Stimulated activated CD4-positive, alpha-beta T cell treated with anti-CD3 and anti-CD28 coated beads, Interleukin-1b, Interleukin-23, amount 100 ng/mL, for 24 hours (primary cell): Measurements from ENCODE around the gene ATP8B3.

ENCODE experiments used
- DNase-seq, 4 experiments: peaks; one replicate each; pipeline ENCODE4 v3.0.0-alpha.2; 2020; ENCODE audit warnings: low read depth in 4 of 4, low spot score in 1 of 4

Gene ATP8B3

DNA sequence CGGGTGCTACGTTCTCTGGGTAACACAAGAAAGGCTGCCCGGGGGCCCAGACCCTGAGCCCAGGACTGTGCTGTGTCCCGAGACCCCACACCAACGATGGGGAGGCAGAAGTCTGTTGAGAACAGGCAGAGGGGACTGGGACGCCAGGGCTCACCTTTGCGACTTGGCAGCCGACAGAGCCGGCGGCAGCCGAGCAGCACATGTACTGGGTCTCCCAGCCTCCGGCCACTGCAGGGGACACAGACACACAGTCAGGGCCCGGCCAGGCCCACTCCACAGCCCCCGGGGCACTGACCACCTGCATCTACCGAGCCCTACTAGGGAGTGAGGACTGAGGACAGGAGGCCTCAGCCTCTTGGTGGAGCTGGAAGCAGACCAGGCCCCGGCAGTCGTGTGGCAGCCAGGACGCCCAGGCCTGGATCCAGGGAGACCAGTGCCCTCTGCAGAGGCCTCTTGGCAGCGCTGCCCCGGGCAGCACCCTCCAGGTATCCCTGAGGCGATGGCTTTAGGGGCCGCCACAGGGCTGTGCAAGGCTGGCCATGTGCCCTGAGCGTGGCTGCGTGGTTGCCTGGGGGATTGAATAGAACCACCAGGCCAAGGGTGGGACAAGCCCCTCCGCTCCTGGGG is 5.6 kb upstream of the ATP8B3 start:
- DNase-seq = no peak

DNA sequence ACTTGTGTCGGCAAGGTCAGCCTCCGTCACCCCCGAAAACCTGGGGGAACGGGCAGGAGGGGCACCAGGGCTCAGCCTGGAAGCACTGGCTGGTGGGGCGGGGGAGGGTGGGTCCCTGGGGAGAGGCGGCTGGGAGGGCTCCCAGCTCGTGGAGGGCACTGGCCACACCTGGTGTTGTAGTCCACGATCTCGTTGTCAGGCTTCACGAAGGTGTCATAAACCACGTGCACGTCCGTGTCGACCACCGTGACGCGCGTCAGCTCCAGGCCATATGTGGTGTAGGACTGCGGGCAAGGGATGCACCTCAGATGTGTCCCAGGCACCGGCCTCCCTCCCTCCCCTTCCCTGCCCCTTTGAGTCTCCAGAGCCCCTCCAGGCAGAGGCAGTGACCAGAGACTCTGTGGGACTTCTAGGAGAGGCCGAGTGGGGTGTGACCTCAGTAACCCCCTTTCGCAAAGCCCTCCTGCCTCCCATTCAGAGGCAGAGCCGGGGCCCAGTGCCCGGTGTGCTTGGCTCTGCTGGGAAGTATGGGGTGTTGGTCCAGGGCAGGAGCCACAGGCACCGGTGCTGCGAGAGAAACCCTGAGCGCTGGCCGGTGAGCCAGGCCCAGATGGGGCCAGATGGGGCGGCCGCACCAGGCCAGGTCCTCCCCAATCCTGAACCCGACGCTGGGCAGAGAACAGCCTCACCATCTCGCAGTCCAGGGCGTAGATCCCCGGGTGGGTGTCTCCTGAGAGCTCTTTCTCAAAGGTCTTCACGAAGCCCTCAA is 4.6 kb upstream of the ATP8B3 start:
- no peak for DNase-seq

DNA sequence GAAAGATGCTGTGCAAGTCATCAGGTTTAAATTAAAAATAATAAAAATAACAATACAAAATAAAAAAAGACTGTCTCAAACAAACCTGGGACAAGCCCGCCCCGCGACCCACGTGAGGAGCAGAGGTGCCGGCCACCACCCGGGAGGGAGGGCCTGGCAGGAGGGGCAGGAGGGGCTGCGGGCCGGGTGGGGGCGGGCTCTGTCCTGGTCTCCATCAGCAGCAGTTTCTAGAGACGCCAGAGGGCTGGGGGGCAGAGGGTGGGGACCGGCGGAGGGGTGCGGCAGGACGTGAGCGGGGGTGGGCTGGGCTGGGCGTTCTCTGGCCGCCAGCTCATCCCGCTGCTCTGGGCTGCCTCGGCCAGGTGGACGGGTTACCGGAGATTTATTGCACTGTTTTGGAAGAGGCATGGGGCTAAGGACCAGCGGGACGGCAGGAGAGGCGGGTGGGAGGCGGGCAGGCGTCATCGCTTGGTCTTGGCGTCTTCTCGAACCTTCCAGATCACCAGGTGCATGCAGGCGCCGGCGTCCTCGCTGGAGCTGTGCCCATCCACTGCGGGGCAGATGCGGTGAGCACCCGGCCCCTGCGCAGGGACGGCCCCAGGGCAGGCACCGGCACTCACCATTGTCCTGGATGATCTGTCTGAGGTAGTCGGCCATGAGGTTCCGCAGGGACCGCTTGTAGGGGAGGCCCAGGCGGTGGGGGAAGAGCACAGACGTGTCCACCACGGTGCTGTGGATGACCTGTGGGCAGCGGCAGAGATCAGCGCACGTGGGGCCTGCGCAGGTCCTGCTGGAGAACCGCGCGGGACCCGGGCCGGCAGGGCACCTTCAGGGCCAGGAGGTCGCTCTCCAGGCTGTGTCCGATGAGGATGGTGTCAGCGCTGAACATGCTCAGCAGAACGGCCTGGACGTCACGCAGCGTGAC is 3.8 kb upstream of the ATP8B3 start:
- no peak for DNase-seq

DNA sequence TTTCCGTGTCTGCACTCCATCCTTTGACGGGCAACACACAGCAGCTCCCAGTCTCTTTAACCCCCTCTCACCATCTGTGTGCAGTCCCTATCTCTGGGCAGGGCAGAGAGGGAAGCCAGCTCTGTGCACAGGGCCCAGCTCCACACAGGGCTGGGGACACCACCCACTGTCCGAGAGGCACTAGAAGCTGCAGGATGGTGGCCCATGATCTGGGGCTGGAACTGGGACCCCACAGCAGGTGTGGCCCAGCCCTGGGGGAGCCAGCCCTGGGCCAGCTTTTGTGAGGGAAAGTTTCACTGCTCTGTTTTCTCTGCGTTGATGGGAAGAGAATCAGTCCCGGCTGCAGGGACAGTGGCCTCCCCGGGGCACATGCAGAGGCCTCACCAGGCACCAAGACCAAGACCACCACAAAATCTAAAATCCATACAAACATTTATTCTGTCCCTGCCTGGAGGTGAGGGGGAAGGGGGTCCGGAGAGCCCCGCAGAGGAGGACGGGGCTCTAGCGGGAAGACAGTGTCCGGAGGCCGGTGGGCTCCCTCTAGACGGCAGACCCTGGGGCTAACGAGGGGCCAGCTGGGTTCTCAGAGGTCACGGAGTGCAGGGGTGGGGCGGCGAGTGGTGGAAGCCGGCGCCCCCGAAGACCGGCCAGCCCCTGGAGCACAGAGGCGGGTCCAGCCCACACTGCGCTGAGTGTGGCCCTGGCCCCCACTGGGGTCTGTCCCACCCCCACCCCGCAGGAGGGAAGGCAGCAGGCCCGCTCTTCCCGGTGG is 2.9 kb upstream of the ATP8B3 start:
- no peak for DNase-seq

DNA sequence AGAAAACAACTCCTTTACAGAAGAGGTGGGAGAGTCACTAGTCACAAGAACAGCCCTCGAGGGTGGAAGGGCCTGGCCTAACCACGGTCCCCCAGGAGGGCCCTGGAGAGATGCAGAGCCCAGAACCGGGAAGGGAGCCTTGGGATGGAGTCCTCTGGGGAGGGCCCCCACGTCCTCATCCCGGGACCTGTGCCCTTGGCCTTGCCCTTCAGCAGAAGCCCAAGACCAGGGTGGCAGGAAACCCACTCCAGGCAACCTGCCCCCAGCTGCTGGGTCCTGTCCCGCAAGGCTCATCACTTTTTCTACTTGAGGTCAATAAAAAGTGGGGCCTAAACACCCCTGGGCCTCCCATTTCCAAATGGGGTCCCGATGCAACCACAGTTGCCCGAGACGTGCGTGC is 2.3 kb upstream of the ATP8B3 start:
- DNase-seq = no peak

DNA sequence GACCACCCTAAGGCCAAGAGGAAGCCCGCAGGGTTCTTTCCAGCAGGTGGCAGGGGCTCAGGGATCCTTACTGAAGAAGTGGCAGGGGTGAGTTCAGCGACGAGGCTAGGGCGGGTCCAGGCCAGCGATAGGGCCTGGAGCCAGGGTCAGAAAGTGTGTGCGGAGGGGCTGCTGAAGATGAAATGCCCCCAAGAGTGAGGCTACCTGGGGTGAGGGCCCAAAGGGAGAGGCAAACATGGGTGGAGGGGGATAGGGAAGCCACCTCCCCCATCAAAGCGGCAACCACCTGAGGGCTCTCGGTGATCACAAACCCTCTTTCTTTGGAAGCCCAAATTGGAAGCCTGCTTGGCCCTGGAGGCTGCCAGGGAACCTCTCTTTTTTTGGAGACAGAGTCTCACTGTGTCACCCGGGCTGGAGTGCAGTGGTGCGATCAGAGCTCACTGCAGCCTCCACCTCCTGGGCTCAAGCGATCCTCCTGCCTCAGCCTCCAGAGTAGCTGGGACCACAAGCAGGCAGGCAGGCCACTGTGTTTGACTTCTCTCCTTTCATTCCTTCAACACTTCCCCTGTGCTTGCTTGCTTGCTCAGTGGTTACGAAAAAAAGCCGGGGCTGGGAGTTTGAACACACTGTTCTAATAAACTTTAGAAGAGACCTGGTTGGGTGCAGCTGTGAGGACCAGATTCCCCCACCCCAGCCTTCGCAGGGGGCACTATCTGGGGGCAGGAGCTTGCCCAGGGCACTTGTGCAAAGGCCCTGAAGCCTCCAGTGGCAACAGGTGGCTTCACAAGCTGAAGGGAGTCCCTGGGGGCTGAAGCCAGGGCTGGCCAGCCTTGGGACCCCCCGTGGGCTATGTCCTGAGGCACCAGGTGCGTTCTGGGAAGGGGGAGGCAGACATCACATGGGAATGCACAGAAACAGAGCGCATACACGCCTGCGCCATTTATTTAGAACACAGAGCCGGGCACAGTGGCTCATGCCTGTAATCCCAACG is 1.4 kb upstream of the ATP8B3 start:
- DNase-seq = no peak

DNA sequence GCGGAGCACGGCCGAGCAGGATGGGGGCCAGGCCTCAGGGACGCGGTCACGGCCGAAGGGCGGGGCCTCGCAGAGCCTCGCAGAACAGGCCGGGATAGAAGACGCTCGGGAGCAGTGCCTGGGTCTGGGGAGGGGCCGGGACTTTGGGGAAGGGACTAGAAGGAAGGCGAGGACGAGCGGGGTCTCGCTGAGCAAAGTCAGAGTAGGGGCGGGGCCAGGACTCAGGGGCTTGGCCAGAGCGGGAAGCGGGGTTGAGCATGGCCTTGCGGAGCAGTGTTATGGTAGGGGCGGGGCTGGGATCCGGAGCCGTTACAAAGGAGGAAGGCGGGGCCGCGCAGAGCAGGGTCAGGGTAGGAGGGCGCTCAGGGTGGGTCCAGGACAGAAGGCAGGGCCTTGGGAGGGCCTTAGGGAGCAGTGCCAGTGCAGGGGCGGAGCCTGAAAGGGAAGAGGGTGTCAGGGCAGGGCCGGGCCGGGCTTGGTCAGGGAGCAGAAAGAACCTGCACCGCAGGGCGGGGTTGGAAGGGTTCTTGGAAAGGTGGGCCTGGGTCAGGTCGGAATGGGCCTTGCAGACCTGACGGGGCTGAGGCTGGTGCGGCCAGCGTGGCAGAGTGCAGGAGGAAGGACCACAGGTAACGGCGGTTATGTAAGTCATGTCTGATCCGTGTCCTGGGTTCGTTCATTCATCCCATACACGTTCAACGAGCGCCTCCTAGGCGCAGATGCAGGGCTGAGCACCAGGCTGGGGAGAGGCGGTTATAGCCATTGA is 533 bp upstream of the ATP8B3 start:
- DNase-seq = peak; percentile 50 to 84 (median 61)

DNA sequence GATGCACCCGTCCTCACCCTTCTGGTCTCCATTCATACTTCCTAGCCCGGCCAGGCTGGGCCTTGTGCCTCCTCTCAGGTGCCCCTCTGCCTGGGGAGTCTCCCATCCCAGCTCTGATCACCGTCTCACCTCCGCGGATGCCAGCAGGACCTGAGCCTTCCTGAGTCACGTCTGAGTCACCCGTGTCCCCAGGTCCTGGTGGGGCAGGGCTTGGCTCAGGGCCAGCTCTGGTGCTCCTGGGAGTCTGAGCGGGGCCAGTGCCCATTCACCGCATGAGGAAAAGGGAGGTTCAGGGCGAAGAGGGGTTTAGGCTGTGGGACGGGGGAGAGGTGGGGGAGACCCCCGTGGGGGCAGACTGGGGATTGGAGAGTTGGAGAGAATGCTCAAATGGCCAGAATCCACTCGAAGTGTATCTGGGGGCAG is 593 bp downstream of the ATP8B3 start:
- peak in 3 of 4 experiments; percentile 26 to 46 (median 34) for DNase-seq

DNA sequence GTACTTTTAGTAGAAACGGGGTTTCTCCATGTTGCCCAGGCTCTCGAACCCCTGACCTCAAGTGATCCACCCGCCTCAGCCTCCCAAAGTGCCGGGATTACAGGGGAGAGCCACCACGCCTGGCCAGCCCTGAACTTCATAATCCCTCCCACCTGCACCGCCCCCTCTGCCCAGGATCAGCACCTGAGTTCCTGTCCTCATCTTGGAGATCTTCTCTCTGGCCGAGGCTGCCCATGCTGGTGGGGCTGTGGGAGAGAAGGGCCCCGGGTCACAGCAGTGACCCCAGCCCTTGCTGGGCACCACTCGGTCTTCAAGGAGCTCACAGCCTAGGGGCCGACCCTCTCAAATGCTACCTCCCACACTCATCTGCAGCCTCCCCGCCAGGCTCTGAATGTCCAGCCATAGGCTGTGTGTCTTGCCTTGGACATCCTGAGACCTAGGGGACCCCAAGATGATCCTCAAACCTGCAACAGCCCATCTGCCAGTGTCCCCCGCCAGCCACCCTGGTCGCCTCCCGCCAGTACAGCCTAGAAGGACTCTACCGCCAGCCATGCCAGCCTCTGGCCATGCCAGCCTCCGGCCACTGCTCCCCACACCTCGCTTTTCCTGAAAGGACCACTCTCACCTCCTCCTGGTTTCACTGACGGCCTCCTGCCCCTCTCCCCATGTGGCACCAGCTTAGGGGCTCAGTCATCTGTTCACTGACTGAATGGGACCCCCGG is 1.5 kb downstream of the ATP8B3 start:
- no peak for DNase-seq

DNA sequence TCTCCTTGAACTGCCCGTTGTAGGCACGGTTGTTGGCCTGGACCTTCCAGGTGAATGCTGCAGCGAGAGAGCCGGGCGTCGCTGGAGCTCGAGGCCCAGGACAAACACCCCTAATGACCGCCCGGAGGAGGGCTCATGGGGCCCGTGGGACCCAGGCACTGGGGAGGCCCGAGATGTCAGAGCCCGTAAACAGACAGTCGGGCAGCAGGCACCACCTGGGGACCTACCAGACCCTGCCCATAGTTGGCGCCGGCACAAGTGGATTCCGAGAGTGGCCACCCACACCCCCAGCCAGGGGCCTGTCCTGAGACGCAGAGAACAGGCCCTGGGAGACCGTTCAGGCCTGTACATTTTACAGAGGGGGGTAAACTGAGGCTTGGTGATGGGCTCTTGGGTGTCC is 2.4 kb downstream of the ATP8B3 start:
- no peak for DNase-seq

DNA sequence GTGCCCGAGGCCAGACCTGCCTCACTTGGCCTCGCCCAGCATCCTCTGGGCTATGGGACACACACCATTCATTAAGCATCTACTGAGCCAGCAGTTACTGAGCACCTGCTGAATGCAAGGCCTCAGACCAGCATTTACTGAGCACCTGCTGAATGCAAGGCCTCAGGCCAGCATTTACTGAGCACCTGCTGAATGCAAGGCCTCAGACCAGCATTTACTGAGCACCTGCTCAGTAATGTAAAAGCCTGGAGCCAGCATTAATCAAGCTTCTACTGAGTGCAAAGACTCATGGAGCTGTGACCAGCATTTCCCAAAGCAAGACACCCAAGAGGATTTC is 3.7 kb downstream of the ATP8B3 start:
- no peak for DNase-seq

DNA sequence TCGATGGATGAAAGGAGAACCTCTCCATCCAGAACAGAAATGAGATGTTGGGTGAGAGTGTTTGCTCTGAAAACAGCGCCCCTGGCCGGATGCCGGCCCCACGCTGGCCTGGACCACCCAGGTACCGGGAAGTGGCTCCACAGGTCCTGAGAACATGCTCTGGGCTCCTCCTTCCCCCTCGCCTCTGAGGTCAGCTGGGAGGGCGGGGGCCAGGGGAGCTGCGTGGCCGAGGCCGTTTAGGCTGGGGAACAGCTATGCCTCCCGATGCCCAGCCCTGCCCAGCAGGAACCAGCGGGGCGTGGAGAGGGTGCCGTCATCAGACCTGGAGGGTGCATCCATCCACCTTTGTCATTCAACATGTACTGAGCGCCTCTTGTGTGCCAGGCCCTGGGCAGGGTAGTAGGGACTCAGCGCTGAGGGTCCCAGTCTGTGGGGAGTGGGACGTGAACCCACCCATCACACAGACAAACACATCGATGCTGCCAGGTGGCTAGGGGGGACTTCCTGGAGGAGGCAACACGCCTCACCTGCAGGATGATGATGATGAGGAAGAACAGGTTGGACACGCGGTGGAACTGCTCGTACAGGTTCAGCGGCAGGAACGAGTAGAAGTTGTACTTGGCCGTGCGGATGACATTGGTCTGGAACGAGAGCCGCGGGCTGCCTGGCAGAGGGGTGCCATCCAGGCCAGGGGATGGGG is 4.2 kb downstream of the ATP8B3 start:
- no peak for DNase-seq

DNA sequence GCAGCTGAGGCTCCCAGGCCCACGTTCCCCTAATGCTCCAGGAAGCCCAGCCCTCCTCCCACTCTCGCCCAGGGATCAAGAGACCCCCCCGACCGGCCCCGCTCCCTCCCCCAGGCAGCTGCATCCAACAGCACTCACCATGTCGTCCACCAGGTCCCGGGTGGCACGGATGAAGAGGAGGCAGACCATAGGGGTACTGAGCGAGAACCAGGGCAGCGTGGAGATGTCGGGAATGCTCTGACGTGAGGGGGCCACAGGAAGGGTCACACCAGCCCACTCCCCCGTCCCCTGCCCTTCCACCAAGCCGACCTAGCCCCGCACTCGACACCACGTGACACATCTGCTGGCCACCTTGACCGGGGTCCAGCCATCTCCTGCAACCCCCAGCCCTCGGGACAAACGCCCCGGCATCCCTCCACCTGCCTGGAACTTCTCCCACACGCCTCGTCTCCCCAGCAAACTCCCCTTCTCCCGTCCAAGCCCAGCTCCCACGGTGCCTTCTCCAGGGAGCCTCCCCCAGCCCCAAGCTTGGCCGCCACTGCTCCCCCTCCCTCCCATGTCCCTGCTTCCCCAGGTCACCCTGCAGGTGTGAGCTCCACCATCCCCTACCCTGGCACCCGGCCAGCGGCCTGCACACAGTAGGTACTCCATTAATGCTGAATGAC is 4.9 kb downstream of the ATP8B3 start:
- DNase-seq = no peak

DNA sequence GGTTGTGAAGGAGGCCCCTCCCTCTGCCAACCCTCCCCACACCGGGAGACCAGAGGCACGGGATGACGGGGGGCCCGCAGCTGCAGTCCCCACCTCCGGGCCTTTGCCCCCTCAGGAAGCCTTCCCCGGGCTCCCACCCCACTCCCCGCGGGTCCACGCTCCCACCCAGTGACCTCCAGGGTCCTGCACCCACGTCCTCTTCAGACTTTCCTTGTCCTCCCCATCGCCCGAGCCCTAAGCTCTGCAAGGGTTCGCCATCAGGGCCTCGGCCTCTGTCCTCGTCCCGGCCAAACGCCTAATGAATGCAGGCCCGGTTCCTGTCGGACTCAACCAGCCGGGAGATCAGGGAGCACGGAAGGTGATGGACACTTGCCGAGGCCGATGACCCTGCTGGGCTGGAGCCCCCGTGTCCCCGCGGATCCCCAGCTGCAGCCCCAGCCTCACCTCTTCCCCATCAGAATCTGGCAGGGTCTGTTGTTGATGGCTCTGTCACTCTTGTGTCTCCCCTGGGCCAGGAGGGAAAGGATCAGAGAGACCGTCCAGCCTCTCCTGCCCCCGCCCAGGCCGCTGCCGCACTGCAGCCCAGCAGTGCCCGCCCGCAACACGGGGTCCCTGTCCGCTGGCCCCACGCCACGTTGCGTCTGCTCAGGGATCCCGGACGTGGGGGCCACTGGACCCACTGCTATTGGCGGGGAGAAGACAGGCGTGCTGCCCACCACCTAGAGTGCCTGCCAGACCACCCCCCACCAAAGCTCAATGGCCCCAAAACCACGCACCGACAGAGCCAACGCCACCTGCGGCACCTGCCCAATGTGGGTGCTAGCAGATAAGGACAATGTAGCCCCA is 5.7 kb downstream of the ATP8B3 start:
- DNase-seq = no peak

DNA sequence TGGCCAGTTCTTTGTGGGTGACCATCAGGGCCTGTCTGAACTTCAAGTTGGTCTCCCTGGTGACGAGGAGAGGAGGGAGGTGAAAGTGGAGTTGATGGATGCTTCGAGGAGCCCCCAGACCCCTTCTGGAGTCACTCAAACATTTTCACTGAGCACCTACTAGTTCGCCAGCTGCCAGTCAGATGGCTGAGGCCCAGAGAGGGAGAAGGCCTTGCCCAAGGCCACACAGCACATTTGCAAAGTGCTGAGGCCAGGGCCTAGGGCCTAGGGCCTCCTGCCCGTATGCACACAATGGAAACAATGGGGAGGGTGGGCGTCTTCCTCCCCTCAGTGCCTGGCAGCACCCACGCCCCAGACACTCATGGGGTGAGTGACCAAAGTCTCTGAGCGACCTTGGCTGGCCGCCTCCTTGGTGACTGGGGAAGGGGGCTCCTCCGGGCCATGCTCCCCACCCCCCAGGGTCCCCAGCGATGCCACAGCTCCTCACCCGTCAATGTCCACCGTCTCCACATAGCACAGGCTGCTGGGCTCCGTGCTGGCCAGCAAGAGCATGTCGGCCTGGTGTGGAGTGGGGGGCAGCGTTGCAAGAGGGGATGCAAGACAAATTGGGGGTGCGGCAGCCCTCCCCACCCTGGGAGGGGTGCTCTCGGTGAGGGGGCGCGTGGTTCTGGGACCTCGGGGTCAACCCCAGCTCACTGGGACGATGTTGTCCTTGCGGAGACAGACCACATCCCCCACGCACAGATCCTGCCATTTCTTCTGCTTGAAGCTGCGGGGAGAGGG is 6.5 kb downstream of the ATP8B3 start:
- DNase-seq = no peak

DNA sequence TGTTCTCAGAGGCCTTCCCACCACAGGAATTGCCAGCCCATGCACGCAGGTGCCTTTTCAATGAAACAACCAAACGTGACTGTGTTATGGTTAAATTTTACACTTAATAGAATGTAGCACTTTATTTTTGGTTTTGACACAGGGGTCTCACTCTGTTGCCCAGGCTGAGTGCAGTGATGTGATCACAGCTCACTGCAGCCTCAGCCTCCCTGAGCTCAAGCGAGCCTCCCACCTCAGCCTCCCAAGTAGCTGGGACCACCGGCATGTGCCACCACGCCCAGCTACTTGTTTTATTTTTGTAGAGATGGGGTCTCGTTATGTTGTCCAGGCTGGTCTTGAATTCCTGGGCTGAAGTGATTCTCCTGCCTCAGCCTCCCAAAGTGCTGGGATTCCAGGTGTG is 7.2 kb downstream of the ATP8B3 start:
- no peak for DNase-seq
